ENCODE results near the gene ETFBKMT. TPM values are rescaled to one million over a fixed set of nuclear protein-coding genes. Genes with fewer than 3 reads are reported as not detected.

Gene ETFBKMT
- total RNA-seq, 1 experiment from 2014 or later = 1.6 TPM

GRCh38 chr12:31645924-31646323 lies 13.6 kb upstream of the ETFBKMT start:
- ChIA-PET POLR2A (no interaction called here), CTCF (no interaction called here)
- Mint-ChIP-seq H3K4me1 (ENCODE audit: low read depth, unreplicated experiment) (peaks cover 14% of the 10 kb centered on the region), H3K9me3 (ENCODE audit: unreplicated experiment) (no peaks in the 10 kb centered on the region), H3K36me3 (ENCODE audit: insufficient read depth, unreplicated experiment) (no peaks in the 10 kb centered on the region), H3K4me3 (ENCODE audit: unreplicated experiment) (no peak overlapping the region), H3K27me3 (ENCODE audit: insufficient read depth, unreplicated experiment) (no peaks in the 10 kb centered on the region), H3K27ac (ENCODE audit: unreplicated experiment) (no peak overlapping the region)
- Histone ChIP-seq H3K9me3 (peaks cover 7% of the 10 kb centered on the region; the same call in 1 of the 2 replicates), H3K4me3 (ENCODE audit: low read depth, low read length) (no peak overlapping the region), H3K27me3 (replicated peaks; ENCODE audit: control insufficient read depth, insufficient read depth, low read length) (no peaks in the 10 kb centered on the region), H3K4me1 (peaks cover 18% of the 10 kb centered on the region), H3K36me3 (ENCODE audit: control insufficient read depth, insufficient read depth, low read length) (no peaks in the 10 kb centered on the region)
- TF ChIP-seq CTCF (IDR thresholded peaks at IDR 0.05; ENCODE audit: insufficient read depth in 1 of 2, low read depth in 1 of 2, low read length in 1 of 2, severe bottlenecking in 1 of 2, unreplicated experiment in 1 of 2) = no peak
- BruUV-seq (replicated peaks) = no TSS peak
- intact Hi-C loops (cut with micrococcal nuclease; ENCODE audit: unreplicated experiment) = no loop called here
- no peak for DNase-seq

GRCh38 chr12:31647086-31647491 lies 12.4 kb upstream of the ETFBKMT start:
- no peak overlapping the region for H3K4me3 ChIP-seq (ENCODE audit: low read depth, low read length)

GRCh38 chr12:31650918-31651317 lies 8.6 kb upstream of the ETFBKMT start:
- TF ChIP-seq CTCF (IDR thresholded peaks at IDR 0.05; ENCODE audit: insufficient read depth in 1 of 2, low read depth in 1 of 2, low read length in 1 of 2, severe bottlenecking in 1 of 2, unreplicated experiment in 1 of 2) = no peak
- Histone ChIP-seq H3K4me3 (ENCODE audit: low read depth, low read length) (no peak overlapping the region), H3K4me1 (peaks cover 30% of the 10 kb centered on the region), H3K36me3 (ENCODE audit: control insufficient read depth, insufficient read depth, low read length) (no peaks in the 10 kb centered on the region), H3K9me3 (peaks cover 13% of the 10 kb centered on the region), H3K27me3 (replicated peaks; ENCODE audit: control insufficient read depth, insufficient read depth, low read length) (no peaks in the 10 kb centered on the region)
- Mint-ChIP-seq H3K36me3 (ENCODE audit: insufficient read depth, unreplicated experiment) (no peaks in the 10 kb centered on the region), H3K27ac (ENCODE audit: unreplicated experiment) (peak overlapping the region; percentile 95), H3K9me3 (ENCODE audit: unreplicated experiment) (no peaks in the 10 kb centered on the region), H3K4me3 (ENCODE audit: unreplicated experiment) (peak overlapping the region; percentile 38), H3K4me1 (ENCODE audit: low read depth, unreplicated experiment) (peaks cover 25% of the 10 kb centered on the region), H3K27me3 (ENCODE audit: insufficient read depth, unreplicated experiment) (no peaks in the 10 kb centered on the region)
- CTCF ChIA-PET = no interaction called here
- POLR2A ChIA-PET = interaction anchor here (0.7 kb wide), 1 partner anchor 168 kb away, joined by 4 read pairs; no protein-coding TSS in a partner anchor
- intact Hi-C loops (cut with micrococcal nuclease; ENCODE audit: unreplicated experiment) = loop anchor here (5.0 to 10.0 kb wide), 2 partner anchors 716 to 794 kb away; no protein-coding TSS in a partner anchor
- DNase-seq = peak; percentile 82 to 90
- no TSS peak for BruUV-seq (replicated peaks)

More at GRCh38 chr12:31647086-31647491, 12.4 kb upstream of the ETFBKMT start:
- no peak overlapping the region for H3K27ac Mint-ChIP-seq (ENCODE audit: unreplicated experiment)
- DNase-seq = no peak
- H3K27me3 ChIP-seq (replicated peaks; ENCODE audit: control insufficient read depth, insufficient read depth, low read length) = no peaks in the 10 kb centered on the region
- H3K4me1 ChIP-seq = peaks cover 28% of the 10 kb centered on the region
- CTCF ChIA-PET = no interaction called here
- BruUV-seq (replicated peaks) = no TSS peak
- no peaks in the 10 kb centered on the region for H3K36me3 ChIP-seq (ENCODE audit: control insufficient read depth, insufficient read depth, low read length)
- POLR2A ChIA-PET = interaction anchor here (0.6 kb wide), 1 partner anchor 129 kb away, joined by 4 read pairs; no protein-coding TSS in a partner anchor
- H3K4me3 Mint-ChIP-seq (ENCODE audit: unreplicated experiment) = no peak overlapping the region
- H3K9me3 Mint-ChIP-seq (ENCODE audit: unreplicated experiment) = no peaks in the 10 kb centered on the region
- H3K27me3 Mint-ChIP-seq (ENCODE audit: insufficient read depth, unreplicated experiment) = no peaks in the 10 kb centered on the region
- TF ChIP-seq CTCF (IDR thresholded peaks at IDR 0.05; ENCODE audit: insufficient read depth in 1 of 2, low read depth in 1 of 2, low read length in 1 of 2, severe bottlenecking in 1 of 2, unreplicated experiment in 1 of 2) = no peak
- no peaks in the 10 kb centered on the region for H3K36me3 Mint-ChIP-seq (ENCODE audit: insufficient read depth, unreplicated experiment)
- H3K4me1 Mint-ChIP-seq (ENCODE audit: low read depth, unreplicated experiment) = peaks cover 18% of the 10 kb centered on the region
- peaks cover 13% of the 10 kb centered on the region for H3K9me3 ChIP-seq
- intact Hi-C loops (cut with micrococcal nuclease; ENCODE audit: unreplicated experiment) = no loop called here

Data from Caco-2 (cell line).